COR-L47 (cell line): ENCODE measurements around the gene TBC1D30.

Experiments used
- DNase-seq: peaks from one replicate; lab custom pipeline; 2025; lab: John Stamatoyannopoulos, UW

The TBC1D30 gene

GRCh38 chr12:64912516-64913255, 88.2 kb downstream of the TBC1D30 start:
- no peak for DNase-seq

- DNase-seq = no peak
Observed at GRCh38 chr12:64915242-64915641, 90.8 kb downstream of the TBC1D30 start.

GRCh38 chr12:64916411-64917261, 92.2 kb downstream of the TBC1D30 start:
- DNase-seq = no peak

GRCh38 chr12:64918344-64918743, 93.9 kb downstream of the TBC1D30 start:
- DNase-seq = no peak

- DNase-seq = no peak
Observed at GRCh38 chr12:64918801-64919200, 94.4 kb downstream of the TBC1D30 start.

GRCh38 chr12:64922853-64923252, 98.4 kb downstream of the TBC1D30 start:
- no peak for DNase-seq

GRCh38 chr12:64923536-64923935, 99.1 kb downstream of the TBC1D30 start:
- no peak for DNase-seq
